ENCODE data around the gene SERPINB10.

Gene SERPINB10

DNA sequence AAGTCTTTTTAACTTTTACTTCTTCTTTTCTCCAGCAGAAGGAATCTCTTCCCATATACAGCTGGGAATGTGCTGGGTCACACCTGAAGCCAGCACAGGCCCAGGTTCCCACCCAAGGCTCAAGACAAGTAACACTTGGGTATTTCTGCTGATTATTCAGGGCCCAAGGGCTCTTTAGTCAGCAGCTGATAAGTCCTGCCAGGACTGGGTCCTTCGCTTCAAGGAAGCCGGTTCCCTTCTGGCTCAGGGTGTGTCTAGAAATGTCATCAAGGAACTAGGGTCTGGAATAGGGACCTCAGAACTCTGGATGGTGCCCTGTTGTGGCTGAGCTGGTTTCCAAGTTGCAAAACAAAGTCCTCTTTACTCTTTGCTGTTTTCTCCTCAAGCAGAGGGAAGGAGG, 47.2 kb upstream of the SERPINB10 start:
- no peak overlapping the region for H2AFZ ChIP-seq (ENCODE audit: low read length)
- TF ChIP-seq EZH2 (optimal IDR thresholded peaks at IDR 0.05; ENCODE audit: low read depth, low read length) (no peak), EZH2phosphoT487 (IDR thresholded peaks at IDR 0.05; ENCODE audit: low read length) (no peak)
- TF ChIP-seq, protein P1, sequence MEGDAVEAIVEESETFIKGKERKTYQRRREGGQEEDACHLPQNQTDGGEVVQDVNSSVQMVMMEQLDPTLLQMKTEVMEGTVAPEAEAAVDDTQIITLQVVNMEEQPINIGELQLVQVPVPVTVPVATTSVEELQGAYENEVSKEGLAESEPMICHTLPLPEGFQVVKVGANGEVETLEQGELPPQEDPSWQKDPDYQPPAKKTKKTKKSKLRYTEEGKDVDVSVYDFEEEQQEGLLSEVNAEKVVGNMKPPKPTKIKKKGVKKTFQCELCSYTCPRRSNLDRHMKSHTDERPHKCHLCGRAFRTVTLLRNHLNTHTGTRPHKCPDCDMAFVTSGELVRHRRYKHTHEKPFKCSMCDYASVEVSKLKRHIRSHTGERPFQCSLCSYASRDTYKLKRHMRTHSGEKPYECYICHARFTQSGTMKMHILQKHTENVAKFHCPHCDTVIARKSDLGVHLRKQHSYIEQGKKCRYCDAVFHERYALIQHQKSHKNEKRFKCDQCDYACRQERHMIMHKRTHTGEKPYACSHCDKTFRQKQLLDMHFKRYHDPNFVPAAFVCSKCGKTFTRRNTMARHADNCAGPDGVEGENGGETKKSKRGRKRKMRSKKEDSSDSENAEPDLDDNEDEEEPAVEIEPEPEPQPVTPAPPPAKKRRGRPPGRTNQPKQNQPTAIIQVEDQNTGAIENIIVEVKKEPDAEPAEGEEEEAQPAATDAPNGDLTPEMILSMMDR (IDR thresholded peaks at IDR 0.05; ENCODE audit: low read length): no peak
- no peaks in the 10 kb centered on the region for H3K27me3 ChIP-seq (replicated peaks; ENCODE audit: insufficient read depth, low read length)
- DNase-seq: no peak
- no peaks in the 10 kb centered on the region for H3K9me3 ChIP-seq (replicated peaks; ENCODE audit: insufficient read depth, low read length)
- H3K4me3 ChIP-seq (ENCODE audit: low read length): no peak overlapping the region
- no peak overlapping the region for H3K9ac ChIP-seq (ENCODE audit: low read length)
- H3K79me2 ChIP-seq (ENCODE audit: low read length): no peaks in the 10 kb centered on the region
- H3K36me3 ChIP-seq (replicated peaks; ENCODE audit: insufficient read depth, low read length): no peaks in the 10 kb centered on the region
- no peaks in the 10 kb centered on the region for H3K4me1 ChIP-seq (ENCODE audit: low read length)
- no peak overlapping the region for H3K27ac ChIP-seq (ENCODE audit: low read length)
- H3F3A ChIP-seq (ENCODE audit: insufficient read depth, low read length): no peaks in the 10 kb centered on the region
- no peaks in the 10 kb centered on the region for H3K9me2 ChIP-seq (replicated peaks; ENCODE audit: insufficient read depth, low read length)
- no peaks in the 10 kb centered on the region for H4K20me1 ChIP-seq (ENCODE audit: insufficient read depth, low read length)
- H3K4me2 ChIP-seq (ENCODE audit: low read depth, low read length): no peak overlapping the region

DNA sequence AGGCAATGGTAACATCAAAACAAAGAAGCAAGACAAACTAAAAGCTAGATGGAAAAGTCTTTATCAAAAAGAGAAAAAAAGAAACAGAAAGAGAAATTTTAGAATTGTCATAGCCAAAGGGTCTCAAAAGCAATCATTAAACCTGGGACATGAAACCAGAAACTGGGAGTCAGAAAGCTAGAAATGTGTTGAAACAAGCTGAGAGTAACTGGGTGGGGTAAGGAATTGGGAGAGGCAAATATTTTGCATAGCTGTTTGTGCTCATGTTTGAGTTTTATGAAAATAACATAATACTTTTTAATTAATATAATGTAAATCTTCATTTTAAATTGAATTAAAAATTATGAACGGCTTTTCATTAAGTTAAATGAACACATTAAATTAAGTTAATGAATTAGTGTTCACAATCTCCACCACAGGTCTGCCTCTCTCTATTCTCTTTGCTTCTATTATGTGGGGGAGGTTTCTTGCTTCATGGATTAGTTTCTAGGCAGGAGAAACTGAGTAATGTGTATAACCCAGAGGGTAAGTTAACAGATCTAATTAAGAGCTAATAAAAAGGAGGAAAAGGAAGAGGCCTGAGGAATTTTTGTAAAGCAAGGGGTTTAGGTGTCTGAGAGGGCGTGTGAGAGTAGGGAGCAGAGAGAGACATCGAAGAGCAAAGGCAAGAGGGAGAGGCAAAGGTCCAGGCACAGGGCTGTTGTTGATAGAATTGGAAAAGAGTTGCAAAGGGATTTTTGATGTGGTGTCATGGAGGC, 40.2 kb upstream of the SERPINB10 start:
- Histone ChIP-seq H3K27me3 (replicated peaks; ENCODE audit: insufficient read depth, low read length) (no peaks in the 10 kb centered on the region), H3K79me2 (ENCODE audit: low read length) (no peaks in the 10 kb centered on the region), H3K36me3 (replicated peaks; ENCODE audit: insufficient read depth, low read length) (no peaks in the 10 kb centered on the region), H3K27ac (ENCODE audit: low read length) (no peak overlapping the region), H4K20me1 (ENCODE audit: insufficient read depth, low read length) (no peaks in the 10 kb centered on the region), H3K9me3 (replicated peaks; ENCODE audit: insufficient read depth, low read length) (no peaks in the 10 kb centered on the region), H3K4me2 (ENCODE audit: low read depth, low read length) (no peak overlapping the region), H2AFZ (ENCODE audit: low read length) (no peak overlapping the region), H3K4me1 (ENCODE audit: low read length) (no peaks in the 10 kb centered on the region), H3K4me3 (ENCODE audit: low read length) (no peak overlapping the region), H3K9ac (ENCODE audit: low read length) (no peak overlapping the region), H3K9me2 (replicated peaks; ENCODE audit: insufficient read depth, low read length) (no peaks in the 10 kb centered on the region), H3F3A (ENCODE audit: insufficient read depth, low read length) (no peaks in the 10 kb centered on the region)
- no peak for DNase-seq
- TF ChIP-seq EZH2 (optimal IDR thresholded peaks at IDR 0.05; ENCODE audit: low read depth, low read length): no peak
- TF ChIP-seq, protein P1 (IDR thresholded peaks at IDR 0.05; ENCODE audit: low read length): no peak
- no peak for TF ChIP-seq EZH2phosphoT487 (IDR thresholded peaks at IDR 0.05; ENCODE audit: low read length)

DNA sequence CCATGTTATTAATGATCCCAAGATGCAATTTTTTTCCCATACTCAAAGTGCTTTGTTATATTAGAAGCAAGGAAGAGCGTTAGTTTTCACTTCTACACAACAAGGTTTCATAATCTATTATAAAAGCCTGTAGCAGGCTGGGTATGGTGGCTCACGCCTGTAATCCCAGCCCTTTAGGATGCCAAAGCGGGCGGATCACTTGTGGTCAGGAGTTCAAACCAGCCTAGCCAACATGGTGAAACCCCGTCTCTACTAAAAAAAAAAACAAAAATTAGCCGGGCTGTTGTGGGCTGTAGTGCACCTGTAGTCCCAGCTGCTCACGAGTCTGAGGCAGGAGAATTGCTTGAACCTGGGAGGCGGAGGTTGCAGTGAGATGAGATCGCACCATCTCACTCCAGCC, 39.2 kb upstream of the SERPINB10 start:
- H3K4me3 ChIP-seq (ENCODE audit: low read length): no peak overlapping the region
- no peaks in the 10 kb centered on the region for H3K79me2 ChIP-seq (ENCODE audit: low read length)
- no peak overlapping the region for H3K27ac ChIP-seq (ENCODE audit: low read length)
- H3K4me1 ChIP-seq (ENCODE audit: low read length): no peaks in the 10 kb centered on the region
- H4K20me1 ChIP-seq (ENCODE audit: insufficient read depth, low read length): no peaks in the 10 kb centered on the region
- no peaks in the 10 kb centered on the region for H3F3A ChIP-seq (ENCODE audit: insufficient read depth, low read length)
- no peak overlapping the region for H3K9ac ChIP-seq (ENCODE audit: low read length)
- no peak overlapping the region for H3K4me2 ChIP-seq (ENCODE audit: low read depth, low read length)
- no peaks in the 10 kb centered on the region for H3K27me3 ChIP-seq (replicated peaks; ENCODE audit: insufficient read depth, low read length)
- TF ChIP-seq EZH2 (optimal IDR thresholded peaks at IDR 0.05; ENCODE audit: low read depth, low read length): no peak
- H3K9me3 ChIP-seq (replicated peaks; ENCODE audit: insufficient read depth, low read length): no peaks in the 10 kb centered on the region
- no peak for DNase-seq
- H3K36me3 ChIP-seq (replicated peaks; ENCODE audit: insufficient read depth, low read length): no peaks in the 10 kb centered on the region
- no peak overlapping the region for H2AFZ ChIP-seq (ENCODE audit: low read length)
- no peaks in the 10 kb centered on the region for H3K9me2 ChIP-seq (replicated peaks; ENCODE audit: insufficient read depth, low read length)

DNA sequence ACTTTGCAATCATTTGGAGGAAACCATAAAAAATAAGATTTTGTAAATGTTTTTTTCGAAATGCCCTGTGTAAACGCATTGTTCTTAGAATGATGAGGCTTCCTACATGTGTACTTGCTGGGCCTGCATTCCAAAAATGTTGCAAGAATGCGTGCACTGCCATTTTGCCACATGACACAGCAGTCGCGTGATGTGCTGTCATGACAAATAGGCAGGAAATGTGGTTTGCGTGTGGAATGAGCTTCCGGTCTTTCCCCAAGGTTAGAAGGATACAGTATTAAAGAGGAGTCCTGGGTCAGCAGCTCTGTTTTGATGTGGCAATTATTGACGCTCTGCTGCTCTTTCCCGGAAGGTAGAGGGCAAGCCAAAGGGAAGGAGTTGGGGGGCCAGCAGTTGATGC, 38.4 kb upstream of the SERPINB10 start:
- H2AFZ ChIP-seq (ENCODE audit: low read length): no peak overlapping the region
- H3K9ac ChIP-seq (ENCODE audit: low read length): no peak overlapping the region
- H3K27ac ChIP-seq (ENCODE audit: low read length): no peak overlapping the region
- DNase-seq: no peak
- no peak for TF ChIP-seq EZH2 (optimal IDR thresholded peaks at IDR 0.05; ENCODE audit: low read depth, low read length)
- TF ChIP-seq EZH2phosphoT487 (IDR thresholded peaks at IDR 0.05; ENCODE audit: low read length): no peak
- TF ChIP-seq, protein P1 (IDR thresholded peaks at IDR 0.05; ENCODE audit: low read length): no peak
- no peak overlapping the region for H3K4me3 ChIP-seq (ENCODE audit: low read length)
- no peaks in the 10 kb centered on the region for H3K79me2 ChIP-seq (ENCODE audit: low read length)
- H4K20me1 ChIP-seq (ENCODE audit: insufficient read depth, low read length): no peaks in the 10 kb centered on the region
- no peaks in the 10 kb centered on the region for H3K36me3 ChIP-seq (replicated peaks; ENCODE audit: insufficient read depth, low read length)
- H3K27me3 ChIP-seq (replicated peaks; ENCODE audit: insufficient read depth, low read length): no peaks in the 10 kb centered on the region
- H3K4me1 ChIP-seq (ENCODE audit: low read length): no peaks in the 10 kb centered on the region
- no peaks in the 10 kb centered on the region for H3F3A ChIP-seq (ENCODE audit: insufficient read depth, low read length)
- H3K9me3 ChIP-seq (replicated peaks; ENCODE audit: insufficient read depth, low read length): no peaks in the 10 kb centered on the region
- no peak overlapping the region for H3K4me2 ChIP-seq (ENCODE audit: low read depth, low read length)
- no peaks in the 10 kb centered on the region for H3K9me2 ChIP-seq (replicated peaks; ENCODE audit: insufficient read depth, low read length)
